ENCODE data around the gene RDX. TPM values are rescaled to one million over a fixed set of nuclear protein-coding genes. Genes with fewer than 3 reads are reported as not detected.

Gene RDX
- total RNA-seq, 1 experiment from 2014 or later: 76.8 TPM

GRCh38 chr11:110268441-110268840 is 28.0 kb downstream of the RDX start:
- Mint-ChIP-seq H3K9me3 (ENCODE audit: low read depth, unreplicated experiment) (no peaks in the 10 kb centered on the region), H3K27ac (ENCODE audit: unreplicated experiment) (no peak overlapping the region), H3K27me3 (ENCODE audit: unreplicated experiment) (no peaks in the 10 kb centered on the region), H3K4me3 (ENCODE audit: low read depth, unreplicated experiment) (no peak overlapping the region), H3K4me1 (ENCODE audit: low read depth, unreplicated experiment) (no peaks in the 10 kb centered on the region), H3K36me3 (ENCODE audit: insufficient read depth, unreplicated experiment) (peaks cover 6% of the 10 kb centered on the region)
- CTCF ChIA-PET: interaction anchor here (0.7 to 0.8 kb wide), 2 partner anchors 60 to 641 kb away, joined by 4 to 6 read pairs; no protein-coding TSS in a partner anchor
- no TSS peak for BruUV-seq (replicated peaks)
- intact Hi-C loops (cut with micrococcal nuclease; ENCODE audit: unreplicated experiment): no loop called here
- TF ChIP-seq CTCF (IDR thresholded peaks at IDR 0.05; ENCODE audit: unreplicated experiment): no peak
- DNase-seq: no peak

GRCh38 chr11:110262072-110262403 is 34.4 kb downstream of the RDX start:
- CTCF ChIA-PET: no interaction called here
- no peaks in the 10 kb centered on the region for H3K27me3 Mint-ChIP-seq (ENCODE audit: unreplicated experiment)
- H3K4me3 Mint-ChIP-seq (ENCODE audit: low read depth, unreplicated experiment): no peak overlapping the region
- intact Hi-C loops (cut with micrococcal nuclease; ENCODE audit: unreplicated experiment): no loop called here
- no peaks in the 10 kb centered on the region for H3K4me1 Mint-ChIP-seq (ENCODE audit: low read depth, unreplicated experiment)
- DNase-seq: no peak
- no peak for TF ChIP-seq CTCF (IDR thresholded peaks at IDR 0.05; ENCODE audit: unreplicated experiment)
- H3K36me3 Mint-ChIP-seq (ENCODE audit: insufficient read depth, unreplicated experiment): peaks cover 27% of the 10 kb centered on the region
- no TSS peak for BruUV-seq (replicated peaks)
- no peak overlapping the region for H3K27ac Mint-ChIP-seq (ENCODE audit: unreplicated experiment)
- no peaks in the 10 kb centered on the region for H3K9me3 Mint-ChIP-seq (ENCODE audit: low read depth, unreplicated experiment)

GRCh38 chr11:110261195-110262071 is 35.0 kb downstream of the RDX start:
- no peaks in the 10 kb centered on the region for H3K4me1 Mint-ChIP-seq (ENCODE audit: low read depth, unreplicated experiment)
- CTCF ChIA-PET: interaction anchor here (0.6 kb wide), 1 partner anchor 121 kb away, joined by 5 read pairs; no protein-coding TSS in a partner anchor
- no peak for TF ChIP-seq CTCF (IDR thresholded peaks at IDR 0.05; ENCODE audit: unreplicated experiment)
- intact Hi-C loops (cut with micrococcal nuclease; ENCODE audit: unreplicated experiment): no loop called here
- no peak overlapping the region for H3K4me3 Mint-ChIP-seq (ENCODE audit: low read depth, unreplicated experiment)
- BruUV-seq (replicated peaks): no TSS peak
- H3K27me3 Mint-ChIP-seq (ENCODE audit: unreplicated experiment): no peaks in the 10 kb centered on the region
- DNase-seq: no peak
- H3K9me3 Mint-ChIP-seq (ENCODE audit: low read depth, unreplicated experiment): no peaks in the 10 kb centered on the region
- no peak overlapping the region for H3K27ac Mint-ChIP-seq (ENCODE audit: unreplicated experiment)
- peaks cover 27% of the 10 kb centered on the region for H3K36me3 Mint-ChIP-seq (ENCODE audit: insufficient read depth, unreplicated experiment)

- no peaks in the 10 kb centered on the region for H3K4me1 Mint-ChIP-seq (ENCODE audit: low read depth, unreplicated experiment)
- no peak overlapping the region for H3K4me3 Mint-ChIP-seq (ENCODE audit: low read depth, unreplicated experiment)
- DNase-seq: no peak
- no peaks in the 10 kb centered on the region for H3K9me3 Mint-ChIP-seq (ENCODE audit: low read depth, unreplicated experiment)
- intact Hi-C loops (cut with micrococcal nuclease; ENCODE audit: unreplicated experiment): no loop called here
- peaks cover 12% of the 10 kb centered on the region for H3K36me3 Mint-ChIP-seq (ENCODE audit: insufficient read depth, unreplicated experiment)
- no TSS peak for BruUV-seq (replicated peaks)
- no peak for TF ChIP-seq CTCF (IDR thresholded peaks at IDR 0.05; ENCODE audit: unreplicated experiment)
- no peaks in the 10 kb centered on the region for H3K27me3 Mint-ChIP-seq (ENCODE audit: unreplicated experiment)
- CTCF ChIA-PET: no interaction called here
- H3K27ac Mint-ChIP-seq (ENCODE audit: unreplicated experiment): no peak overlapping the region
These were observed 42.9 kb downstream of the RDX start for GRCh38 chr11:110253525-110253924.
